ENCODE results near the gene CACNA1E.

CACNA1E gene

GRCh38 chr1:181718034-181718433, 234.7 kb downstream of the CACNA1E start:
- DNase-seq, result no peak

GRCh38 chr1:181726320-181727012, 243.1 kb downstream of the CACNA1E start:
- DNase-seq, result no peak

- DNase-seq, result no peak
Observed at GRCh38 chr1:181730606-181731005, 247.3 kb downstream of the CACNA1E start.

- DNase-seq, result no peak
Observed at GRCh38 chr1:181732218-181732990, 249.1 kb downstream of the CACNA1E start.

- DNase-seq, result no peak
Observed at GRCh38 chr1:181733486-181733885, 250.2 kb downstream of the CACNA1E start.

GRCh38 chr1:181737056-181737455, 253.7 kb downstream of the CACNA1E start:
- no peak for DNase-seq

GRCh38 chr1:181739214-181739613, 255.9 kb downstream of the CACNA1E start:
- DNase-seq, result no peak

- no peak for DNase-seq
Observed at GRCh38 chr1:181742426-181742825, 259.1 kb downstream of the CACNA1E start.

- no peak for DNase-seq
Observed at GRCh38 chr1:181743878-181744312, 260.6 kb downstream of the CACNA1E start.

GRCh38 chr1:181746224-181746623, 262.9 kb downstream of the CACNA1E start:
- DNase-seq, result no peak

GRCh38 chr1:181748013-181748412, 264.7 kb downstream of the CACNA1E start:
- no peak for DNase-seq

- no peak for DNase-seq
Observed at GRCh38 chr1:181754103-181754502, 270.8 kb downstream of the CACNA1E start.

- DNase-seq, result no peak
Observed at GRCh38 chr1:181759481-181759880, 276.2 kb downstream of the CACNA1E start.

GRCh38 chr1:181763736-181764135, 280.4 kb downstream of the CACNA1E start:
- DNase-seq, result no peak

GRCh38 chr1:181765451-181766026, 282.2 kb downstream of the CACNA1E start:
- DNase-seq, result no peak

- no peak for DNase-seq
Observed at GRCh38 chr1:181767001-181767708, 283.8 kb downstream of the CACNA1E start.

GRCh38 chr1:181768211-181768929, 285.1 kb downstream of the CACNA1E start:
- DNase-seq, result no peak

- no peak for DNase-seq
Observed at GRCh38 chr1:181768930-181769280, 285.6 kb downstream of the CACNA1E start.

GRCh38 chr1:181769846-181770245, 286.5 kb downstream of the CACNA1E start:
- no peak for DNase-seq

- DNase-seq, result no peak
Observed at GRCh38 chr1:181772714-181773113, 289.4 kb downstream of the CACNA1E start.

GRCh38 chr1:181776044-181776443, 292.7 kb downstream of the CACNA1E start:
- DNase-seq, result no peak

- no peak for DNase-seq
Observed at GRCh38 chr1:181777286-181777685, 294.0 kb downstream of the CACNA1E start.

- no peak for DNase-seq
Observed at GRCh38 chr1:181777812-181778211, 294.5 kb downstream of the CACNA1E start.
